Measurements from ENCODE around the gene UBE2M. TPM values are rescaled to one million over a fixed set of nuclear protein-coding genes. Genes with fewer than 3 reads are reported as not detected.
"Not testable (repeated sequence)": the region's sequence is repeated elsewhere in the genome, so short reads cannot be mapped to it uniquely, and the experiment has no call there.

Gene UBE2M
- total and polyA plus RNA-seq, 7 experiments from 2014 or later, result 7.5 to 92.1 (median 49.3) TPM

- no peak for DNase-seq
- H3K36me3 ChIP-seq (ENCODE audit: control insufficient read depth in 2 of 3, insufficient read depth in 3 of 3, low read length in 3 of 3), result no peaks in the 10 kb centered on the region
- H3K27me3 ChIP-seq (ENCODE audit: control insufficient read depth in 2 of 2, insufficient read depth in 2 of 2, low read length in 2 of 2), result no peaks in the 10 kb centered on the region
- peaks cover 0 to 17% (median 7%) of the 10 kb centered on the region in 11 donors for H3K9me3 Mint-ChIP-seq
- H3K4me3 ChIP-seq (ENCODE audit: low read length), result no peak overlapping the region
- ChIA-PET POLR2A (interaction anchor here (1.0 kb wide), 1 partner anchor 10 kb away, joined by 5 read pairs; no protein-coding TSS in a partner anchor), CTCF (no interaction called here)
- peaks cover 0 to 15% (median 5%) of the 10 kb centered on the region in 5 donors for H3K36me3 Mint-ChIP-seq
- no peak overlapping the region for H3K27ac ChIP-seq (ENCODE audit: low read depth, low read length)
- H3K9me3 ChIP-seq (ENCODE audit: control insufficient read depth in 2 of 3, low read length in 3 of 3), result no peaks in the 10 kb centered on the region
- ATAC-seq, result no peak
- no peaks in the 10 kb centered on the region for H3K27me3 Mint-ChIP-seq
- peaks cover 6 to 11% of the 10 kb centered on the region in 2 donors for H3K4me1 ChIP-seq (ENCODE audit: control insufficient read depth in 2 of 2, insufficient read depth in 2 of 2, low read length in 2 of 2)
- peak overlapping the region in 1 of 10 donors; percentile 6 for H3K4me3 Mint-ChIP-seq
- intact Hi-C loops (cut with micrococcal nuclease), result loop anchor here in 1 of 2 donors (5.0 kb wide), 1 partner anchor 108 kb away; no protein-coding TSS in a partner anchor
- H3K27ac Mint-ChIP-seq, result peak overlapping the region in 1 of 9 donors; percentile 73
- peaks cover 1 to 20% (median 8%) of the 10 kb centered on the region in 7 donors for H3K4me1 Mint-ChIP-seq
Observed at GRCh38 chr19:58510084-58510862, 48.1 kb downstream of the UBE2M start.

GRCh38 chr19:58509731-58510083 lies 48.7 kb downstream of the UBE2M start:
- Mint-ChIP-seq H3K36me3 (peaks cover 0 to 15% (median 5%) of the 10 kb centered on the region in 5 donors), H3K4me1 (peaks cover 0 to 16% (median 8%) of the 10 kb centered on the region in 7 donors), H3K27ac (no peak overlapping the region), H3K27me3 (no peaks in the 10 kb centered on the region), H3K9me3 (peaks cover 0 to 17% (median 7%) of the 10 kb centered on the region in 11 donors), H3K4me3 (no peak overlapping the region)
- ATAC-seq (no peak), DNase-seq (no peak)
- no peak overlapping the region for H3K4me3 ChIP-seq (ENCODE audit: low read length)
- ChIA-PET POLR2A (interaction anchor here (1.0 kb wide), 1 partner anchor 10 kb away, joined by 5 read pairs; no protein-coding TSS in a partner anchor), CTCF (no interaction called here)
- no peaks in the 10 kb centered on the region for H3K27me3 ChIP-seq (ENCODE audit: control insufficient read depth in 2 of 2, insufficient read depth in 2 of 2, low read length in 2 of 2)
- intact Hi-C loops (cut with micrococcal nuclease), result loop anchor here in 1 of 2 donors (5.0 kb wide), 1 partner anchor 107 kb away; no protein-coding TSS in a partner anchor
- no peaks in the 10 kb centered on the region for H3K9me3 ChIP-seq (ENCODE audit: control insufficient read depth in 2 of 3, low read length in 3 of 3)
- H3K36me3 ChIP-seq (ENCODE audit: control insufficient read depth in 2 of 3, insufficient read depth in 3 of 3, low read length in 3 of 3), result no peaks in the 10 kb centered on the region
- H3K4me1 ChIP-seq (ENCODE audit: control insufficient read depth in 2 of 2, insufficient read depth in 2 of 2, low read length in 2 of 2), result peaks cover 5 to 11% of the 10 kb centered on the region in 2 donors
- H3K27ac ChIP-seq (ENCODE audit: low read depth, low read length), result no peak overlapping the region

GRCh38 chr19:58507602-58508223 lies 50.7 kb downstream of the UBE2M start:
- H3K27ac Mint-ChIP-seq; H3K27me3 ChIP-seq (ENCODE audit: control insufficient read depth in 2 of 2, insufficient read depth in 2 of 2, low read length in 2 of 2); DNase-seq; H3K4me1 Mint-ChIP-seq; H3K9me3 ChIP-seq (ENCODE audit: control insufficient read depth in 2 of 3, low read length in 3 of 3); H3K36me3 ChIP-seq (ENCODE audit: control insufficient read depth in 2 of 3, insufficient read depth in 3 of 3, low read length in 3 of 3); H3K27ac ChIP-seq (ENCODE audit: low read depth, low read length); POLR2A ChIA-PET; H3K4me3 ChIP-seq (ENCODE audit: low read length); H3K4me1 ChIP-seq (ENCODE audit: control insufficient read depth in 2 of 2, insufficient read depth in 2 of 2, low read length in 2 of 2); intact Hi-C loops (cut with micrococcal nuclease); H3K27me3 Mint-ChIP-seq; ATAC-seq; CTCF ChIA-PET: not testable (repeated sequence)
- Mint-ChIP-seq H3K9me3 (peaks cover 0 to 30% (median 9%) of the 10 kb centered on the region in 11 donors), H3K4me3 (peak overlapping the region in 1 of 10 donors; percentile 32), H3K36me3 (peaks cover 0 to 14% (median 5%) of the 10 kb centered on the region in 5 donors)

Small RNAs within 50 kb of the gene (microRNA-seq; reads per million reads assigned to microRNA genes)
- gene MIR6807 (ENCODE audit: borderline microRNAs expressed), result not detected

Other genes starting within 250 kb of the UBE2M start
- gene ZSCAN22, start 231.6 kb downstream of the UBE2M start, total RNA-seq, result 1 to 10 TPM; 1.1 to 6.0 (median 4.5) TPM
- 1 to 10 TPM; 1.3 to 3.6 TPM for gene ZSCAN22, start 231.6 kb downstream of the UBE2M start, polyA plus RNA-seq
- gene A1BG, start 205.1 kb downstream of the UBE2M start, total RNA-seq, result 10 to 100 TPM in 3 of 5 experiments, 1 to 10 TPM in 2; 7.0 to 21.5 (median 12.4) TPM
- gene A1BG, start 205.1 kb downstream of the UBE2M start, polyA plus RNA-seq, result 10 to 100 TPM; 38.0 to 60.1 TPM
- 1 to 10 TPM; 1.0 to 2.7 (median 1.8) TPM for gene ZNF497, start 195.9 kb downstream of the UBE2M start, total RNA-seq
- gene ZNF497, start 195.9 kb downstream of the UBE2M start, polyA plus RNA-seq, result 1 to 10 TPM; 1.9 to 2.9 TPM
- 1 to 10 TPM; 1.4 to 4.3 (median 2.4) TPM for gene ZNF837, start 177.6 kb downstream of the UBE2M start, total RNA-seq
- gene ZNF837, start 177.6 kb downstream of the UBE2M start, polyA plus RNA-seq, result 10 to 100 TPM in 1 of 2 donors, 1 to 10 TPM in 1; 6.9 to 15.6 TPM
- 1,000 to 10,000 TPM in 4 of 5 experiments, 100 to 1,000 TPM in 1; 911 to 1,684 (median 1,502) TPM for gene RPS5, start 171.3 kb downstream of the UBE2M start, total RNA-seq
- 1,000 to 10,000 TPM; 1,774 to 1,925 TPM for gene RPS5, start 171.3 kb downstream of the UBE2M start, polyA plus RNA-seq
- gene RNF225, start 163.0 kb downstream of the UBE2M start, total RNA-seq, result under 1 TPM in 4 of 5 experiments, not detected in 1; 0.32 to 0.53 (median 0.50) TPM
- not detected for gene RNF225, start 163.0 kb downstream of the UBE2M start, polyA plus RNA-seq
- 10 to 100 TPM in 1 of 5 experiments, 1 to 10 TPM in 4; 4.2 to 12.1 (median 8.8) TPM for gene ZNF584, start 150.0 kb downstream of the UBE2M start, total RNA-seq
- 1 to 10 TPM; 6.5 to 7.0 TPM for gene ZNF584, start 150.0 kb downstream of the UBE2M start, polyA plus RNA-seq
- 10 to 100 TPM in 2 of 5 experiments, 1 to 10 TPM in 3; 1.2 to 12.9 (median 4.9) TPM for gene ZNF132, start 118.5 kb downstream of the UBE2M start, total RNA-seq
- gene ZNF132, start 118.5 kb downstream of the UBE2M start, polyA plus RNA-seq, result 1 to 10 TPM; 2.4 to 3.6 TPM
- 10 to 100 TPM in 3 of 5 experiments, 1 to 10 TPM in 2; 9.1 to 13.9 (median 11.8) TPM for gene ZNF324B, start 107.0 kb downstream of the UBE2M start, total RNA-seq
- gene ZNF324B, start 107.0 kb downstream of the UBE2M start, polyA plus RNA-seq, result 1 to 10 TPM; 1.7 to 3.5 TPM
- gene ZNF324, start 91.5 kb downstream of the UBE2M start, total RNA-seq, result 10 to 100 TPM; 14.2 to 28.0 (median 23.4) TPM
- gene ZNF324, start 91.5 kb downstream of the UBE2M start, polyA plus RNA-seq, result 10 to 100 TPM in 1 of 2 donors, 1 to 10 TPM in 1; 9.3 to 20.8 TPM
- gene ZNF446, start 82.3 kb downstream of the UBE2M start, total RNA-seq, result 10 to 100 TPM in 4 of 5 experiments, 1 to 10 TPM in 1; 9.5 to 20.0 (median 15.1) TPM
- gene ZNF446, start 82.3 kb downstream of the UBE2M start, polyA plus RNA-seq, result 1 to 10 TPM; 3.2 to 6.0 TPM
- 10 to 100 TPM in 3 of 5 experiments, 1 to 10 TPM in 2; 5.9 to 14.1 (median 12.6) TPM for gene SLC27A5, start 46.6 kb downstream of the UBE2M start, total RNA-seq
- 10 to 100 TPM; 18.4 to 26.9 TPM for gene SLC27A5, start 46.6 kb downstream of the UBE2M start, polyA plus RNA-seq
- gene ZBTB45, start 38.8 kb downstream of the UBE2M start, total RNA-seq, result 10 to 100 TPM in 3 of 5 experiments, 1 to 10 TPM in 2; 9.8 to 19.2 (median 17.0) TPM
- 1 to 10 TPM; 5.1 to 6.5 TPM for gene ZBTB45, start 38.8 kb downstream of the UBE2M start, polyA plus RNA-seq
- 100 to 1,000 TPM; 396 to 564 (median 435) TPM for gene TRIM28, start 14.5 kb downstream of the UBE2M start, total RNA-seq
- gene TRIM28, start 14.5 kb downstream of the UBE2M start, polyA plus RNA-seq, result 10 to 100 TPM; 55.3 to 88.8 TPM
- 100 to 1,000 TPM in 1 of 5 experiments, 10 to 100 TPM in 4; 64.3 to 131 (median 71.2) TPM for gene CHMP2A, start 3.5 kb downstream of the UBE2M start, total RNA-seq
- 100 to 1,000 TPM; 167 to 193 TPM for gene CHMP2A, start 3.5 kb downstream of the UBE2M start, polyA plus RNA-seq
- 10 to 100 TPM; 35.0 to 51.8 (median 44.9) TPM for gene MZF1, start 14.7 kb upstream of the UBE2M start, total RNA-seq
- gene MZF1, start 14.7 kb upstream of the UBE2M start, polyA plus RNA-seq, result 10 to 100 TPM in 1 of 2 donors, 1 to 10 TPM in 1; 9.9 to 18.6 TPM

All from naive thymus-derived CD4-positive, alpha-beta T cell (primary cell).